Cortex of kidney (tissue), 1 donor: Measurements from ENCODE around the gene EZH1.

Experiments
- DNase-seq: peaks from one replicate; lab custom pipeline; 2025; lab: John Stamatoyannopoulos, UW

The EZH1 gene

DNA sequence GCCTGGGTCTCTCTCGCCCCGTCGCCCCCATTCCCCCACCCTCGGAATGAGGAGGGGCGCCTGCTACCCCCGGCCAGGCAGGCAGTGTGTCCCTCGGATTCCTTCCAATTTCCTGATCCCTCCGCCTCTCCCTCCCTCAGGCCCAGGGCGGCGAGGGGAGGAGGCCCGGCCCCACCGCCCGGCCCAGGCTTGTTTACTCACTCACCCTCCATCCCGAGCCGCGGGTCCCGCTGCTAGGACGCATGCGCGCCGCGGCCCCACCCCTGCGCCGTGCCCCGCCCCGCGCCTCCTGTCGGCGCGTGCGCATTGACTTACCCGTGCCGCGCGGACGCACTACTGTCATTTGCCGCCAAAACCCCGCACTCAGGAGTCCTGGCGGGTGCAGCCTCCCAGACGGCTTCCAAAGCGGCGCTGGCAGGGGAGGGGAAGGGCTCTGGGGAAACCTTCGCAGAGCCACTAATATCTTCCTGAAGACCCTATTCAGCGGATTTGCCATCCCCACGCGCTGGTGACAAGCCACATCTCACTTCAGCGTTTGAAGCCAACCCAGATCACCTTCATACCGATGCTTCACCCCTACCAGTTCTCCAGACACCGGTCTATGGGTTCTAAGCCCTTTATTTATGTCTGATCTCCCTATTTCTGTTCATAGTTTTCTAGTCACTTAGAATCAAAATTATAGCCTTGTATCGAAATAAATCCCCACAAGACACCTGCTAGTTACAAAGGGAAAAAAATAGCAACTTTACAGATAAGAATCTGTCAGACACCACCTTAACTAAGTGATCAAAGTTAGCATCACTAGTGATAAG, at the start of gene EZH1:
Gene EZH1, minus strand, starts transcription at position 235 of the 812 bp plus-strand sequence. CDS start 16,099 bp downstream, outside the sequence.
- peak; percentile 62 for DNase-seq

- no peak for DNase-seq
Measured at GRCh38 chr17:42792545-42792944, 47.7 kb upstream of the EZH1 start.

- DNase-seq: no peak
Measured at GRCh38 chr17:42791948-42792347, 47.1 kb upstream of the EZH1 start.

- no peak for DNase-seq
Measured at GRCh38 chr17:42787266-42787665, 42.4 kb upstream of the EZH1 start.

GRCh38 chr17:42784811-42785592, 40.2 kb upstream of the EZH1 start:
- no peak for DNase-seq

- DNase-seq: no peak
Measured at GRCh38 chr17:42784409-42784808, 39.6 kb upstream of the EZH1 start.

- DNase-seq: no peak
Measured at GRCh38 chr17:42783791-42784138, 38.9 kb upstream of the EZH1 start.

DNA sequence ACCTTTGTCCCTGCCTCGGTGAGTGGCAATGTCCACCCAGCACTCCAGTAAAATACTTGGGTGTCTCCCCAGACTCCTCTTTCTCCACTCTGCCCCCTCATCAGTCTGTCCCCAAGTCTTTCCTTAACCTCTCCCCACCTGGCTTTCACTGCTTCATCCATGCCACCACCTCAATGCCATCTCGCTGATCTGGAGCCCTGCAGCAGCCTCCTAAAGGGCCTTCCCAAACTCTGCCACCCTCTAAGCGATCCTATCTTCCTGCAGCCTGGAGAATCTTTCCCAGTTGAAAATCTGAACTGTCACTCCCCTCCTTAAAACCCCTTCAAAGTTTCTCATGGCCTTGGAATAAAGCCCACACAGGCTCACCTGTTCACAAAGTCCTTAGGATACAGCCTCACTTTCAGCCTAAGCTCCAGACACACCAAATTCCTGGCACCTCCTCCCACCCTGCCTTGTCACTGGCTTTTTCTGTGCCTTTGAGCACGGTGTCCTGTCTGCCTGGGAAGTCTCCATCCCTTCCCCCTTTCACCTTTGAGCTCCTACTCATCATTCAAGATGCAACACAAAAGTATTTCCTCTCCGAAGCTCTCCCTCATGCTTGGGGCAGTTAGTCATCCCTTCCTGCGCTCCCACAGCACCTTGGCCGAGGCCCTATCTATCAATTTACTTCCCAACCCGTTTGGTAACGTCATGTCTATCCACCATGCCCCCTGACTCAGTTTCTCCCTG, 38.4 kb upstream of the EZH1 start:
- no peak for DNase-seq

DNA sequence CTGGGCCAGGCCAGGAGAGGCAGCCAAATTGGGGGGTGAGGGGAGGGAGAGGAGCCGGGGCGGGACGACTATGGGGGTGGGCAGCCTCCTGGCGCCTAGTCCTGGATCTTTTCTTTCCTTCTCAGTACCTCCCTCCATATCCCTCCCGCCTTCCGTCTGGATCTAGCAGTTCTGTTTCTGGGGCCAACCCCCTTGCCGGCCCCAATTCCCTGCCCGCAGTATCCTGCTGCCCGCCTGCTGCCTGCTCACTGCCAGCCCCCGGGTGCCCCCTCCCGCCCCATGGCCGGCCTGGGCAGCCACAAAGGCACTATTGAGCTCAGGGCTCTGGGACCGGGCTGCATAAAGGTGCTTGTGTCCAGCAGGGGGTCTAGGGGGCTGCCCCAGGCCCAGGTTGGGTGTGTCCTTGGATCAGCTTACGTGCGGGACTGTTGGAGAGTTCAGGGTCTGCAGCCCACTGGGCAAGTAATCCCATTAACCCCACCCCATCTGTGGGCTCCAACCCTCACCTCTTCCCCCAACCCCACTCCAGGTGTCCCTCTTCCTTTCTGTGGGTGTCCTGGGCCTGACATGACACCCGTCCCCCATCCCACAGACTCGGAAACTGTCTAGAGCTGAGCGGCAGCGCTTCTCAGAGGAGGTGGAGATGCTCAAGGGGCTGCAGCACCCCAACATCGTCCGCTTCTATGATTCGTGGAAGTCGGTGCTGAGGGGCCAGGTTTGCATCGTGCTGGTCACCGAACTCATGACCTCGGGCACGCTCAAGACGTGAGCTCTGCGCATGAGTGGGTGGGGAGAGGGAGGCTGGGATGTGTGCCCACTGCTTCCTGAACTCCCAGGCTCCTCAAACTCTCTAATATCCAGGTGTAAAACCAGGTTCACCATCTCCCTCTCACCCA, 37.6 kb upstream of the EZH1 start:
- no peak for DNase-seq

DNA sequence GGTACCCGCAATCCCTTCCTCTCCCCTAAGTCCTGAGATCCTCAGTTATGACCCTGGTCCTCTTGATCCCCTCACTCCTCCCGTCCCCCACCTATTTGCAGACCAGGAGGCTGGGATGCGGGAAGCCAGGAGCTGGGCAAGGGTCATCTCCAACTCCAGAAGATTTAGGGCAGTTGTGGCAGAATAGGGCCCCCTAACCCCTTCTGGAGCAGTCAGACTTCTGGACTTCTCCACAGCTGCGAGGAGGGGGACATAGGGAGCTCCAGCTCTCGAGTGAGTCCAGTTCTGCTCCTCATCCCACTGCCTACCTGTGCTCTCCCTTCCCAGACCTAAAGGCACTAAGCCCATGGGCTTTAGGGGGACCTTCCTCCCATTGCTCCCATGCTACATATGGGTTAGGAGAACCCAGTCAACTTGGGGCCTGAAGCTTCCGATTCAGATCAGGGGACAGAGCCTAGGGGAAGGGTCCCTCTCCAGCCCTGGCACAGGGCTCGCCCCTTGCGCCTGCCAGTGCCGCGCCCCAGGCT, 36.9 kb upstream of the EZH1 start:
- DNase-seq: no peak

- no peak for DNase-seq
Measured at GRCh38 chr17:42780851-42781638, 36.2 kb upstream of the EZH1 start.

GRCh38 chr17:42779936-42780850, 35.4 kb upstream of the EZH1 start, which contains the start of gene WNK4:
WNK4 (plus strand) TSS chr17:42780610; CDS start chr17:42780699, 89 bp downstream.
- no peak for DNase-seq

DNA sequence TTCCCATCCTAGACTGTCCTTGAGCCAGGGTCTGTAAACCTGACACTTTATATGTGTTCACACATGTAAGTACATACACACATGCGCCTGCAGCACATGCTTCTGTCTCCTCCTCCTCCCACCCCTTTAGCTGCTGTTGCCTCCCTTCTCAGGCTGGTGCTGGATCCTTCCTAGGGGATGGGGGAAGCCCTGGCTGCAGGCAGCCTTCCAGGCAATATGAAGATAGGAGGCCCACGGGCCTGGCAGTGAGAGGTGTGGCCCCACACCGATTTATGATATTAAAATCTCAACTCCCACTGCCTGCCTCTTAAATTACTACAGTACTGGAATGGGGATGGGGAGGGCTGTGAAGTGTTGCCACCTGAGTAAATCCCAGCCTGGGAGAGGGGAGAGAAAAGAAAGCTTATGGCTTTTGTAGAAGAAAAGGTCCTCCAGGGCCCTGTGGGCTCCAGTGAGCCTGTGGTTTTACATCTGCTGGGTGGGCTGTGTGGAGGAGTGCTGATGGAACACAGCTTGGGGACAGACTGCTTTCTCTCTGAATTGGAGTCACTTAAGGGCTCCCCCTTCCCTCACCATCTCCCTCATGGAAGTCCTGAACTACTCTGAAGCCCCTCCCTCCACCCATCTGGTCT, 34.6 kb upstream of the EZH1 start:
- no peak for DNase-seq

DNA sequence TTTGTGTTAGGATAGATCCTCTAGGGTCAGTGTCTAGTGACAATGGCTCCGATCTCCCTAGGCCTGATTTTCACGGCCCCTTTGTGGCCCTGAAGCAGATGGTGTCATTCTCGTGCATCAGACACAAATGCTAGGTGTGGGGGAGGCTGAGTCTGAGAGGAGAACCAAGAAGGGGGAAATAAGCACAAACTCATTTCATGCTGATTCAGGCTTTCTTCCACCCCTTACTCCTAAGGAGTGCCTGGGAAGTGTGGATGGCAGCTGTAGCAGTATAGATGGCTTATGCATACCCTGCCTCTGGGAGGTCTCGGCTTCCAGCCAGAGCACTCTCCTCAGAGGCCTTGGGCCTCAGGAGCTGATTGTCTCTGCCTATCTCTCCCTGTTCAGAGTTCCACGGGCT, 33.7 kb upstream of the EZH1 start:
- DNase-seq: no peak

GRCh38 chr17:42775534-42776098, 30.8 kb upstream of the EZH1 start:
- no peak for DNase-seq

DNA sequence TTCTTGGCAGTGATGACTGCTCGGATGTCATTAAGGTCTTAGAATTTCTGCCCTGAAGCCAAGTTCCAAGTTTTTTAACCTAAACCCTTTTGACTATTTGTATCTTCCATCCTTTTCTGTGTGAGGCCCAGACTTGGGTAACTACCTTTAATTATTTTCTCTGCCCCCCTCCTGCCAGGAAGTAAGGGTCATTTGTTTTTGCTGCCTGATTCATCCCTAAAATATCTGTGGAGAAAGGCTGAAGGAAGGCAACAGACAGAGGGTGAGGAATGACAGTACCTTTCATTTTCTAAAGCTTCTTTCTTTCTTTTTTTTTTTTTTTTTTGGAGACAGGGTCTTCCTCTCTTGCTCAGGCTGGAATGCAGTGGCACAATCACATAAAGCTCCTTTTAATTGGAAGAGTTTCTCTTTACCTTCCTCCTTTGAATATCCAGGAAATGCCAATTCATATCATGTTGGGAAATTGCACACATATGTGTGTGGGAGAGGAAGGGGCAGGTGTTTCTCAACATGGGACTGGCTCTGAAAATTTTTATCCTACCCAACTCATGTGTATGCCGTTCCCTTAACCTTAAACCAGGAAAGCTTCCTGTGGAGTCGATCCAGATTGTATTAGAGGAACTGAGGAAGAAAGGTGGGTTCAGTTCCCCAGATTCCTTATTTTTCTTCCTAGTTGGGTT, 29.4 kb upstream of the EZH1 start:
- no peak for DNase-seq

GRCh38 chr17:42773290-42774035, 28.6 kb upstream of the EZH1 start, which contains the start of gene VPS25:
VPS25 (plus strand) TSS chr17:42773449; CDS start chr17:42773476, 27 bp downstream.
- DNase-seq: no peak
